ENCODE results near the gene RTL1.

RTL1 gene

GRCh38 chr14:100882026-100882967 is 21.2 kb downstream of the RTL1 start:
- no peak for DNase-seq (ENCODE audit: low spot score)

GRCh38 chr14:100881211-100882025 is 22.1 kb downstream of the RTL1 start:
- no peak for DNase-seq (ENCODE audit: low spot score)

- no peak for DNase-seq (ENCODE audit: low spot score)
Observed at GRCh38 chr14:100880271-100881101, 23.0 kb downstream of the RTL1 start.

- DNase-seq (ENCODE audit: low spot score), result no peak
Observed at GRCh38 chr14:100879782-100880181, 23.7 kb downstream of the RTL1 start.

- no peak for DNase-seq (ENCODE audit: low spot score)
Observed at GRCh38 chr14:100879194-100879593, 24.3 kb downstream of the RTL1 start.

GRCh38 chr14:100878271-100879146 is 25.0 kb downstream of the RTL1 start:
- DNase-seq (ENCODE audit: low spot score), result no peak

- DNase-seq (ENCODE audit: low spot score), result no peak
Observed at GRCh38 chr14:100875861-100876590, 27.5 kb downstream of the RTL1 start.

- DNase-seq (ENCODE audit: low spot score), result no peak
Observed at GRCh38 chr14:100875126-100875525, 28.4 kb downstream of the RTL1 start.

- DNase-seq (ENCODE audit: low spot score), result no peak
Observed at GRCh38 chr14:100874411-100875091, 29.0 kb downstream of the RTL1 start.

GRCh38 chr14:100874051-100874410 is 29.5 kb downstream of the RTL1 start:
- no peak for DNase-seq (ENCODE audit: low spot score)

GRCh38 chr14:100873096-100873482 is 30.4 kb downstream of the RTL1 start:
- DNase-seq (ENCODE audit: low spot score), result no peak

- DNase-seq (ENCODE audit: low spot score), result no peak
Observed at GRCh38 chr14:100872259-100873095, 31.0 kb downstream of the RTL1 start.

GRCh38 chr14:100871234-100872186 is 32.0 kb downstream of the RTL1 start:
- no peak for DNase-seq (ENCODE audit: low spot score)

GRCh38 chr14:100868621-100869370 is 34.7 kb downstream of the RTL1 start:
- no peak for DNase-seq (ENCODE audit: low spot score)

GRCh38 chr14:100867631-100868315 is 35.7 kb downstream of the RTL1 start:
- no peak for DNase-seq (ENCODE audit: low spot score)
